Activated T-cell treated with anti-CD3 and anti-CD28 coated beads, Interleukin-2, amount 50 U/mL, for 4 hours (primary cell): Measurements from ENCODE around the gene TADA2A. TPM values are rescaled to one million over a fixed set of nuclear protein-coding genes. Genes with fewer than 3 reads are reported as not detected.
"Not testable (repeated sequence)": the region's sequence is repeated elsewhere in the genome, so short reads cannot be mapped to it uniquely, and the experiment has no call there.

Experiments
- ATAC-seq, 2 donors: fragments of 200-7000 bp; cut with Tn5 transposase; one replicate each; pipeline ENCODE4 v1.10.0; 2021
- DNase-seq: peaks from one replicate; pipeline ENCODE4 v3.0.0-alpha.2; 2020
- H3K27me3 Mint-ChIP-seq: one replicate; pipeline ENCODE4 v1.8.0; 2021; ENCODE audit warnings: low read depth, mixed read lengths
- H3K36me3 Mint-ChIP-seq: one replicate; pipeline ENCODE4 v1.8.0; 2022; ENCODE audit warnings: mixed read lengths; ENCODE audit not compliant: insufficient read depth
- H3K4me1 Mint-ChIP-seq: one replicate; pipeline ENCODE4 v1.8.0; 2021; ENCODE audit warnings: low read depth, mixed read lengths
- H3K4me3 Mint-ChIP-seq: one replicate; pipeline ENCODE4 v1.8.0; 2021; ENCODE audit warnings: mild to moderate bottlenecking, moderate library complexity, mixed read lengths
- H3K9me3 Mint-ChIP-seq: one replicate; pipeline ENCODE4 v1.8.0; 2021; ENCODE audit warnings: mixed read lengths
- total RNA-seq, 3 donors: library from RNA; stranded (reverse); gene quantifications; one replicate each; pipeline ENCODE4 v1.2.1, GENCODE V29; 2021

The TADA2A gene
- total RNA-seq, 3 donors from 2014 or later: 38.8 to 39.6 (median 39.3) TPM

DNA sequence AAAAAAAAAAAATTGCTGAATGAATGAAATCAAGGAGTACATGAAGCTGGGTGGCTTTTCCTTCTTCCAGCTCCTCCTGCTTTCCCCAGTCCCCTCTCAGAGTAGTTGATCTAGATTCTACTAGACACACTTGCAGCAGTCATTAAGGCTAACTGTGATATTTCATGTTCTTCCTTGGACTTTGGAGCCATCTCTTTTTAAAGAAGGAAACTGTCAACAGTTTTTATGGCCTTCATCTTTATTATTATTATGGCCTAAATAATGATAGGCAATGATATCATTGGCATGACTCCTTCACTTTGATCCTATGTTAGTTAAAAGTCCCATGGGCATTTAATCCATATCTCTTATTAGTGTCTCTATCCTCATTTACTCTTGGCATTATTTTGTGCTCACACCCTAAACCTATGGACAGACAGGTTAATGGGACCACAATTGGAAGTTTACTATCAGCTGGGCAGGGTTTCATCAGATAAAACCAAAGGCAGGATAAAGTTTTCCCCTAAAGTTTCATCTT is 21.2 kb upstream of the TADA2A start:
- no peaks in the 10 kb centered on the region for H3K9me3 Mint-ChIP-seq
- no peaks in the 10 kb centered on the region for H3K4me1 Mint-ChIP-seq
- DNase-seq (no peak), ATAC-seq (no peak)
- H3K4me3 Mint-ChIP-seq: no peak overlapping the region
- H3K27me3 Mint-ChIP-seq: no peaks in the 10 kb centered on the region
- peaks cover 2% of the 10 kb centered on the region for H3K36me3 Mint-ChIP-seq

DNA sequence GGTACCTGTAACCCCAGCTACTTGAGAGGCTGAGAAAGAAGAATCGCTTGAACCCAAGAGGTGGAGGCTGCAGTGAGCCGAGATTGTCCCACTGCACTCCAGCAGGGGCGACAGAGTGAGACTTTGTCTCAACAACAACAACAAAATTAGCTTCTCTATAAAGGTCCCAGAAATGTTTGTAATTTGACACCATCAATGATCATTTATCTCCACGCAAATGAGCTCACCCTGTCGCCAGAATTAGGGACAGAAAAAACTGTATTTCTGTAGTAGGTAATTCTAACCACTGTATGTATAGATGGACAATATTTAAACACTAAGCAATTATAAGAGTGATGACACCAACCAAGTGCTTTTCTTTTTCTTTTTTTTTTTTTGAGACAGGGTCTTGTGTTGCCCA is 20.2 kb upstream of the TADA2A start:
- Mint-ChIP-seq H3K4me1 (peaks cover 3% of the 10 kb centered on the region), H3K27me3 (no peaks in the 10 kb centered on the region), H3K9me3 (no peaks in the 10 kb centered on the region), H3K4me3 (no peak overlapping the region), H3K36me3 (peaks cover 2% of the 10 kb centered on the region)
- DNase-seq (no peak), ATAC-seq (no peak)

DNA sequence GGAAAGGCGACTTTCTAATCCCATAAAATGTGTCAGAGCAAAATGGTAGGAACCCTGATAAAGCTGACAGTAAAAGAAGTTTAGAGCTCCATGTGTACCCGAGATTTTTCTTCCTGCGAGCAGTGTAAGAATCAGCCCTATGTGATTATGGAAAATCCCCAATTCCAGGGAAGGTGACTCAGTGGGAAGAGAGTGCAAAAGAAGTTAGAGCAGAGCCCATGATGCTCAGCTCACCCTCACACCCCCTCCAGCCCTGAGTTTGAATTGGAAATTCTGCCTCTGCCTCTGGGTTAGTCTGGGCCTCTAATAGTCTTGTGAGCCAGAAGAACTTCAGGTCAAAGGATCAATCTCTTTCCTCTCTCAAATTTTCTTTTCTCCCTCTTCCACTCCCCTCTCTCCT is 18.4 kb upstream of the TADA2A start:
- no peaks in the 10 kb centered on the region for H3K9me3 Mint-ChIP-seq
- ATAC-seq (no peak), DNase-seq (no peak)
- H3K4me1 Mint-ChIP-seq: peaks cover 14% of the 10 kb centered on the region
- H3K4me3 Mint-ChIP-seq: no peak overlapping the region
- H3K36me3 Mint-ChIP-seq: no peaks in the 10 kb centered on the region
- no peaks in the 10 kb centered on the region for H3K27me3 Mint-ChIP-seq

DNA sequence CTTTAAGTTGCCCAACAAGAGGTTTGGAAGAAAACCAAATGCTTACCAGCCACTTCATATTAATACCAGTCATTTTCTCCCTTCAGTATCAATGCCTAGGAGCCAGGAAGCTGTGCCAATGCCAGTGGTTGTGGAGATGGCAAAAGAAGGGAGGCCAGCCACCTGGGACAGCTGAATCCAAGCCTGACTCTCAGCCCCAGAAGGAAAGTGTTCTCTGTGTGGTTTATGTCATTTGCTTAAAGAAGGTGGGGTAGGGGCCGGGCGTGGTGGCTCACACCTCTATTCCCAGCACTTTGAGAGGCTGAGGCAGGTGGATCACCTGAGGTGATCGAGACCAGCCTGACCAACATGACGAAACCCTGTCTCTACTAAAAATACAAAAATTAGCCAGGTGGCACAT is 17.5 kb upstream of the TADA2A start:
- peaks cover 14% of the 10 kb centered on the region for H3K4me1 Mint-ChIP-seq
- no peaks in the 10 kb centered on the region for H3K9me3 Mint-ChIP-seq
- ATAC-seq: no peak
- H3K27me3 Mint-ChIP-seq: no peaks in the 10 kb centered on the region
- H3K36me3 Mint-ChIP-seq: no peaks in the 10 kb centered on the region
- H3K4me3 Mint-ChIP-seq: no peak overlapping the region
- DNase-seq: no peak

DNA sequence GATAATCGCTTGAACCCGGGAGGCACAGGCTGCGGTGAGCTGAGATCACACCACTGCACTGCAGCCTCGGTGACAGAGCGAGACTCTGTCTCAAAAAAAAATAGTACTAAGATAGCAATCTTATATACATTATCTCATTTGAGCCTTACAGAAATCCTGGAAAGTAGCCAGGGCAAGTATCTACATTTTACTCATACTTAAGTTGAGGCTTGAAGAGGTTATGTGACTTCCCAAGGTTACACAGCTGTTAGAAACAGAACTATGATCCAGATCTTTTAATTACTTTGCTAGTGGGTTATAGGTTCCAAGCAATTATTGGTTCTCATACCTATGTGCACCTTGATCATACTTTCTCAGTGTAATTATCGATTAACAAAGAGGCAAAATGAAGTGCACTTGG is 15.5 kb upstream of the TADA2A start:
- ATAC-seq (no peak), DNase-seq (no peak)
- peaks cover 14% of the 10 kb centered on the region for H3K4me1 Mint-ChIP-seq
- H3K27me3 Mint-ChIP-seq: no peaks in the 10 kb centered on the region
- no peaks in the 10 kb centered on the region for H3K9me3 Mint-ChIP-seq
- H3K36me3 Mint-ChIP-seq: no peaks in the 10 kb centered on the region
- H3K4me3 Mint-ChIP-seq: no peak overlapping the region

DNA sequence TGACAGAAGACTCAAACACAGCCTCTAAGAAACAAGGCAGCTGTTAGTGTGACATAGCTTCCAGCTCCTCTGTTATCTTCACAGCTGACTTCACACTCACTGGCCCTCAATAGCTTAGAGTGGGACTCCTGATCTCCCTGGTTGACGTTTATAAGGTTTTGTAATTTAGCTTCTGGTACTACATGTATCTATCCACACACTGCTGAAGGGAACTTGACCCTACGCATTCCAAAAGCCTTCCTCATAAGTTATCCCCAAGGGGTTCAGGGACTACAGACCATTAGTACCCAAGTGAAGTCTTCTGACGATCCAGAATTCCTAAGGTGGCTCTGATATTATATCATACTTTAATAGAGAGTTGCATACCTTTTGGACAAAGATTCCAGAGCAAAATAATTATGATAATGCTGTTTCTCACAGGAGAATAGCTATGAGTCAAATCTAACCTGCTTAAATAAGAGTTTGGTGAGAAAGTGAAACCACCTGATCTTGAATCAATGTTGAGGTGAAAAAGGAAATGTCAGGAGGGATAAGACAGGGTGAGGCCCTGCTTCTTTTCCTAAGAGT is 14.6 kb upstream of the TADA2A start:
- DNase-seq (no peak), ATAC-seq (peak; percentile 55 to 77)
- Mint-ChIP-seq H3K36me3 (no peaks in the 10 kb centered on the region), H3K4me1 (peaks cover 14% of the 10 kb centered on the region), H3K9me3 (no peaks in the 10 kb centered on the region), H3K27me3 (no peaks in the 10 kb centered on the region), H3K4me3 (no peak overlapping the region)

DNA sequence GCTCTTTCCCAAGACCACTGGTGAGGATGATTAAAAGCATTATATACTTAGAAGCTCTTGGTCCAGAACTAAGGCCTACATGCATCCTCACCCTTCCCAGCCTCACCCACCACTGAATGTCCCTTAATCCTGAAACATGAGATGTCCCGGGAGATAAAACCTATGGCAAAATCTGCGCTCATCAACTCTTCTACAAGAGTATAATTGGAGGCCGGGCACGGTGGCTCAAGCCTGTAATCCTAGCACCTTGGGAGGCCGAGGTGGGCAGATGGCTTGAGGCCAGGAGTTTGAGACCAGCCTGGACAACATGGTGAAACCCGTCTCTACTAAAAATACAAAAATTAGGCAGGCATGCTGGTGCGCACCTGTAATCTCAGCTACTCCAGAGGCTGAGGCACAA is 13.3 kb upstream of the TADA2A start:
- no peak for DNase-seq
- H3K4me1 Mint-ChIP-seq: peaks cover 16% of the 10 kb centered on the region
- H3K27me3 Mint-ChIP-seq: no peaks in the 10 kb centered on the region
- H3K9me3 Mint-ChIP-seq: no peaks in the 10 kb centered on the region
- no peaks in the 10 kb centered on the region for H3K36me3 Mint-ChIP-seq
- H3K4me3 Mint-ChIP-seq: no peak overlapping the region
- ATAC-seq: no peak

DNA sequence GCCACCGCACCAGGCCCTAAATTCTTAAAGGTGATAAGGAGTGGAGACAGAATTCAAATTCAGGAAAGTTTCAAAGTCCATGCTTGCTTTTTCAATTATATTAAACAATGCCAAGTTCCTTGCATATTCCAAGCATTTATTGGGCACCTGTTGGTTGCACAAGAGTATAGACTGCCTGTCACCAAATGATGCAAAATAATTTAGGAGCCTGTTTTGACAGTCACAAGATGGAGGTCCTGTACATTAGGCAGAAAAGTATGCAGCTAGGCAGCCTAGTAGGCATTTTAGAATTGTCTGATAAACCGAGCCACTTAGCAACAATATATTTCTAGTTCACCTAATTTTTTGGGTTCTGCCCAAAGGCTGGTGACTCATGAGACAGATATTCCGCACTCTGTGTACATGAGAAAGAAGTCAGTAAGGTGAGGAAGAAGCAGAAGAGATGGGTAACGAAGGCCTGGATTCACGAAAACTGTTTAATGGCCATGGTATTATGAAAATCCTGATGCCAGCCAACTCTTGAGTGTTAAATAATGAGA is 7.4 kb upstream of the TADA2A start:
- Mint-ChIP-seq H3K4me1 (peaks cover 18% of the 10 kb centered on the region), H3K36me3 (no peaks in the 10 kb centered on the region), H3K9me3 (no peaks in the 10 kb centered on the region), H3K27me3 (no peaks in the 10 kb centered on the region), H3K4me3 (no peak overlapping the region)
- ATAC-seq (no peak), DNase-seq (no peak)

DNA sequence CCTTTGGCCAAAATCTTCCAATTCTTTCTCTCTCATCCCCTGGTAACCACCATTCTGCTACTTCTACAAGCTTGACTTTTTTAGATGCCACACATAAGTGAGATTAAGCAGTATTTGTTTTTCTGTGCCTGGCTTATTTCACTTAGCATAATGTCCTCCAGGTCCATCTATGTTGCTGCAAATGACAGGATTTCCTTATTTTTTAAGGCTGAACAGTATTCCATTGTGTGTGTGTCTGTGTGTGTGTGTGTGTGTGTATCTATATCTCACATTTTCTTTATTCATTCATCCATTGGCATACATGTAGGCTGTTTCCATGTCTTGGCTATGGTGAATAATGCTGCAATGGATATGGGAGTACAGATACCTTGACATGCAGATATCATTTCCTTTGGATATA is 6.2 kb upstream of the TADA2A start:
- Mint-ChIP-seq H3K27me3 (no peaks in the 10 kb centered on the region), H3K4me1 (peaks cover 27% of the 10 kb centered on the region), H3K9me3 (no peaks in the 10 kb centered on the region), H3K36me3 (peaks cover 2% of the 10 kb centered on the region), H3K4me3 (no peak overlapping the region)
- ATAC-seq (no peak), DNase-seq (no peak)

DNA sequence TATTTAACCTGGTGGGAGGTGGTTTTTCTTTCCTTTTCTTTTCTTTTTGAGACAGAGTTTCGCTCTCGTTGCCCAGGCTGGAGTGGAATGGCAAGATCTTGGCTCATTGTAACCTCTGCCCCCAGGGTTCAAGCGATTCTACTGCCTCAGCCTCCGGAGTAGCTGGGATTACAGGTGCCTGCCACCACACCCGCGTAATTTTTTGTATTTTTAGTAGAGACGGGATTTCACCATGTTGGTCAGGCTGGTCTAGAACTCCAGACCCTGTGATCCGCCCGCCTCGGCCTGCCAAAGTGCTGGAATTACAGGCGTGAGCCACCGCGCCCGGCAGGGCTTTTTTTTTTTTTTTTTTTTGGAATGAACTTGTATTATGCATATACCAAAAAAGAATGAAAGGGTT is 1.2 kb upstream of the TADA2A start:
- H3K4me1 Mint-ChIP-seq: peaks cover 44% of the 10 kb centered on the region
- H3K27me3 Mint-ChIP-seq, DNase-seq, ATAC-seq, H3K9me3 Mint-ChIP-seq, H3K36me3 Mint-ChIP-seq: not testable (repeated sequence)
- H3K4me3 Mint-ChIP-seq: peak overlapping the region; percentile 99

DNA sequence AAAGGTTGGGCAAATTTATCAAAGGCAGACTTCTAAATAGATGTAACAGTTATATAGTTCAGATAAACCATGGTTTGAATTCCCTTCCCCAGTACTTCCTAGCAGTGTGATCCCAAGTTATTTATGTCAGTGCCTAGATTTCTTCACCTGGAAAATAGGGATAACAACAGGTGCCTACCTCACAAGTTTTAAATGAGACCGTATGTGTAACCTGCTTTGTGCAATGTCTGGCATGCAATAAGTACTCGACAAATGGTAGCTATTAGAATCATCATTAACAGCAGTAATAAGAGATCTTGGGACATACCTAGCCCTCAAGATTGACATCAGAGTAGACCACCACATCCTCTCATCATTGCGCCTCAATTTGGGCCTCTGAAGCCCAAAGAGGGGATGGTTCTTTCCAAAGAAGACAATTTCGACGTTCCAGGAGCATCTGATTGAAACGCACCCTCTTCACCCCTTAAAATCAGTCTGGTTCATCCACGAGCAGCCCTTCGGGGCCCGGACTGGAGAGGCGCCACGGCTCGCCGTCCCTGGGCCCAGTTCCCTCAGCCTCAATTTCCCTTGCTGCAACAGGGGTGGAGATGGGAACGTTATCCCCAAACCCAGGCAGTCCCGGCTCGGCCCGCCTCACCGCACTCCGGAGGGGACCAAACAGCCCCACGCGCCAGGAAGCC is 591 bp upstream of the TADA2A start:
- no peaks in the 10 kb centered on the region for H3K9me3 Mint-ChIP-seq
- peaks cover 46% of the 10 kb centered on the region for H3K4me1 Mint-ChIP-seq
- H3K36me3 Mint-ChIP-seq: peaks cover 10% of the 10 kb centered on the region
- DNase-seq (no peak), ATAC-seq (no peak)
- H3K4me3 Mint-ChIP-seq: peak overlapping the region; percentile 99
- H3K27me3 Mint-ChIP-seq: no peaks in the 10 kb centered on the region

DNA sequence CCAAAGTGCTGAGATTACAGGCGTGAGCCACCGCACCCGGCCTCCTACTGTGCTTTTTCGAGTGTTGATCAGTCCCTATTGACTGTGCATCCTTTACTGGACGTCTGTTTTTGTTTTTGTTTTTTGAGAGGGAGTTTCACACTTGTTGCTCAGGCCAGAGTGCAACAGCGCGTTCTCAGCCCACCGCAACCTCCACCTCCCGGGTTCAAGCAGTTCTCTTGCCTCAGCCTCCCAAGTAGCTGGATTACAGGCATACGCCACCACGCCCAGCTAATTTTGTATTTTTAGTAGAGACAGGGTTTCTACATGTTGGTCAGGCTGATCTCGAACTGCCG is 1.4 kb downstream of the TADA2A start:
- not testable (repeated sequence) for ATAC-seq, H3K9me3 Mint-ChIP-seq, H3K27me3 Mint-ChIP-seq, DNase-seq
- Mint-ChIP-seq H3K4me3 (peak overlapping the region; percentile 95), H3K36me3 (peaks cover 11% of the 10 kb centered on the region), H3K4me1 (peaks cover 39% of the 10 kb centered on the region)

DNA sequence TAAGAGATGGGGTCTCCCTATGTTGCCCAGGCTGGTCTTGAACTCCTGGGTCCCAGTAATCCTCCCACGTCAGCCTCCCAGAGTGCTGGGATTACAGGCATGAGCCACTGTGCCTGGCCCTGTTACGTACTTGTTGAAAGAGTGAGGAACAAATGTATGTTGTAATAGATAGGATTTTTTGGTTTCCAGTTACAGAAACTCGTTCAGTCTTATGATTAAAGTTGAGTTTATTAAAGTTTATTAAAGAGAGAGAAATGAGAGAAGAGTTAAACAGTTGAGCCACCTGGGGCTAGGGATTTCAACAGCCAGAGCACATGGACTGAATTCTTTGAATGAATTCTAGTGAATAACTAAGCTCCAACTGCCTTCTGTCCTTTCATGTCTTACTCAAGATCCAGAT is 3.7 kb downstream of the TADA2A start:
- Mint-ChIP-seq H3K36me3 (peaks cover 22% of the 10 kb centered on the region), H3K4me3 (peak overlapping the region; percentile 29), H3K27me3 (no peaks in the 10 kb centered on the region), H3K4me1 (peaks cover 26% of the 10 kb centered on the region), H3K9me3 (no peaks in the 10 kb centered on the region)
- DNase-seq: no peak
- ATAC-seq: no peak

DNA sequence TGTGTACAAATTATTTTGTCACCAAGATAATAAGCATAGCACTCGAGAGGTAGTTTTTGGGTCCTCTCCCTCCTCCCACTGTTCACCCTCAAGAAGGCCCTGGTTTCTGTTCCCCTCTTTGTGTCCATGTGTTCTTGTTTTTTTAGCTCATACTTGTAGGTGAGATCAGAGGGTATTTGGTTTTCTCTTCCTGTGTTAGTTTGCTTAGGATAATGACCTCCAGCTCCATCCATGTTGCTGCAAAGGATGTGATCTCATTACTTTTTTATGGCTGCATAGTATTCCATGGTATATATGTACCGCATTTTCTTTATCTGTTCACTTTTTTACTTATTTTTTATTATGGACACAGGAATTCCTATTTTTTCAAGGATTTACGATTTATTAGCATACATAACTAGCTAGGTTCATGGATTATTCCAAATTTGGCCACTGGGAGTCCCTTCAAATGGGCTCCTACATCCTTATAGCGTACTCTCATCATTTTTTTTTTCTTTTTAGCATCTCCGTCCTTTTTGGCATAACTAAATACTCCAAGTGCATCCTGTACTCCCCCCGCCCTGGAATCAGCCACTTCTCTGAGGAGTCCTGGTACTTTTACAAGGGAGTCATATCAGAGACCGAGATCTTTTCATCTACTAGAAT is 7.3 kb downstream of the TADA2A start:
- H3K4me3 Mint-ChIP-seq: no peak overlapping the region
- peaks cover 11% of the 10 kb centered on the region for H3K4me1 Mint-ChIP-seq
- no peak for DNase-seq
- peaks cover 21% of the 10 kb centered on the region for H3K36me3 Mint-ChIP-seq
- H3K9me3 Mint-ChIP-seq: no peaks in the 10 kb centered on the region
- no peaks in the 10 kb centered on the region for H3K27me3 Mint-ChIP-seq
- ATAC-seq: no peak

DNA sequence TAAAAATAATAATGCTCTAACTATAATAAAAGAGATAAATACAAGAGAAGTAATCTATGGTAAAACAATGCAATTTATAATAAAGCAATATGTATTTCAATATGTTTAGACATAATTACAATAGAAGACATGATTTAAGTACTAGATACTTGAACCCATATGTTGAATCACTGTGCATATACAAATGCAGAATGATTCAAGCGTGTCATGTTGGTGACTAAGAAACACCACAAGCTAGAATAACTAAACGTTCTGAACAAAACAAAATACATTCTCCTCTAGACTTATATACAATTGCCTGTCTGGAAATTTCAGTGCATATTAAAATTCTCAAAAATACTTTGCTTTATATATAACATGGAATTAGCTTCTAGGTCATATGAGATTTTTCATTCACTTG is 11.2 kb downstream of the TADA2A start:
- DNase-seq: no peak
- H3K4me3 Mint-ChIP-seq: no peak overlapping the region

More for the DNA sequence above, 11.2 kb downstream of the TADA2A start:
- no peak for ATAC-seq
- no peaks in the 10 kb centered on the region for H3K27me3 Mint-ChIP-seq
- peaks cover 19% of the 10 kb centered on the region for H3K36me3 Mint-ChIP-seq
- H3K9me3 Mint-ChIP-seq: no peaks in the 10 kb centered on the region
- H3K4me1 Mint-ChIP-seq: peaks cover 5% of the 10 kb centered on the region
